HEK293 (cell line): ENCODE data around the gene IL4I1.
A peak's percentile ranks its signal among the peaks of the same experiment; 100 is the strongest.

Experiments
- BCL11B ChIP-seq: fragments of 450-650 bp; formaldehyde crosslinking; IDR thresholded peaks from 2 replicates; pipeline ENCODE4 v1.5.1; 2016; ENCODE audit warnings: low read depth, missing biosample characterization, missing genetic modification characterization
- GLIS2 ChIP-seq: fragments of 450-650 bp; formaldehyde crosslinking; IDR thresholded peaks from 2 replicates; pipeline ENCODE4 v1.5.1; 2016; ENCODE audit warnings: missing biosample characterization, missing genetic modification characterization
- INSM2 ChIP-seq: fragments of 450-650 bp; formaldehyde crosslinking; IDR thresholded peaks from 2 replicates; pipeline ENCODE4 v1.5.1; 2016; ENCODE audit warnings: missing biosample characterization, missing genetic modification characterization
- PRDM10 ChIP-seq: fragments of 450-650 bp; formaldehyde crosslinking; IDR thresholded peaks from 2 replicates; pipeline ENCODE4 v1.5.1; 2016; ENCODE audit warnings: missing biosample characterization, missing genetic modification characterization
- ZBTB7A ChIP-seq: fragments of 450-650 bp; formaldehyde crosslinking; IDR thresholded peaks from 2 replicates; pipeline ENCODE4 v1.5.1; 2016; ENCODE audit warnings: low read depth, missing biosample characterization, missing genetic modification characterization
- ZNF10 ChIP-seq: fragments of 450-650 bp; formaldehyde crosslinking; IDR thresholded peaks from 2 replicates; pipeline ENCODE4 v1.5.1; 2017; ENCODE audit warnings: missing biosample characterization, missing genetic modification characterization
- ZNF132 ChIP-seq: fragments of 450-650 bp; formaldehyde crosslinking; IDR thresholded peaks from 2 replicates; pipeline ENCODE4 v1.5.1; 2017; ENCODE audit warnings: missing biosample characterization, missing genetic modification characterization, borderline replicate concordance
- ZNF169 ChIP-seq: fragments of 450-650 bp; formaldehyde crosslinking; IDR thresholded peaks from 2 replicates; pipeline ENCODE4 v1.5.1; 2016; ENCODE audit warnings: missing biosample characterization, missing genetic modification characterization
- ZNF174 ChIP-seq: fragments of 450-650 bp; formaldehyde crosslinking; IDR thresholded peaks from 2 replicates; pipeline ENCODE4 v1.5.0; 2017; ENCODE audit warnings: missing biosample characterization, mild to moderate bottlenecking, missing genetic modification characterization
- ZNF175 ChIP-seq: fragments of 450-650 bp; formaldehyde crosslinking; IDR thresholded peaks from 2 replicates; pipeline ENCODE4 v1.5.1; 2016; ENCODE audit warnings: missing biosample characterization, missing genetic modification characterization
- ZNF2 ChIP-seq: fragments of 450-650 bp; formaldehyde crosslinking; IDR thresholded peaks from 2 replicates; pipeline ENCODE4 v1.5.1; 2016; ENCODE audit warnings: missing biosample characterization, missing genetic modification characterization
- ZNF555 ChIP-seq: fragments of 450-650 bp; formaldehyde crosslinking; conservative IDR thresholded peaks from 2 replicates; pipeline ENCODE4 v1.5.1; 2017; ENCODE audit warnings: missing biosample characterization, mild to moderate bottlenecking, missing genetic modification characterization, inconsistent platforms
- ZNF558 ChIP-seq: fragments of 450-650 bp; formaldehyde crosslinking; IDR thresholded peaks from 2 replicates; pipeline ENCODE4 v1.5.1; 2016; ENCODE audit warnings: missing biosample characterization, missing genetic modification characterization
- ZNF571 ChIP-seq: fragments of 450-650 bp; formaldehyde crosslinking; IDR thresholded peaks from 2 replicates; pipeline ENCODE4 v1.5.0; 2017; ENCODE audit warnings: missing biosample characterization, missing genetic modification characterization
- ZNF580 ChIP-seq: fragments of 450-650 bp; formaldehyde crosslinking; IDR thresholded peaks from 2 replicates; pipeline ENCODE4 v1.5.1; 2016; ENCODE audit warnings: missing biosample characterization, missing genetic modification characterization
- ZNF600 ChIP-seq: fragments of 450-650 bp; formaldehyde crosslinking; IDR thresholded peaks from 2 replicates; pipeline ENCODE4 v1.5.1; 2016; ENCODE audit warnings: missing biosample characterization, missing genetic modification characterization
- ZNF658 ChIP-seq: fragments of 450-650 bp; formaldehyde crosslinking; IDR thresholded peaks from 2 replicates; pipeline ENCODE4; 2016; ENCODE audit warnings: missing biosample characterization, missing genetic modification characterization
- TF ChIP-seq, protein P1 (sequence below): fragments of 450-650 bp; formaldehyde crosslinking; IDR thresholded peaks from 2 replicates; pipeline ENCODE4 v1.5.1; 2016; ENCODE audit warnings: missing biosample characterization, missing genetic modification characterization
- TF ChIP-seq, protein P2 (sequence below): fragments of 450-650 bp; formaldehyde crosslinking; IDR thresholded peaks from 2 replicates; pipeline ENCODE4 v1.5.1; 2016; ENCODE audit warnings: missing biosample characterization, missing genetic modification characterization
- TF ChIP-seq, protein P3 (sequence below): fragments of 450-650 bp; formaldehyde crosslinking; IDR thresholded peaks from 2 replicates; pipeline ENCODE4 v1.5.1; 2017; ENCODE audit warnings: missing biosample characterization, missing genetic modification characterization
- TF ChIP-seq, protein P4 (sequence below): fragments of 450-650 bp; formaldehyde crosslinking; IDR thresholded peaks from 2 replicates; pipeline ENCODE4 v1.5.1; 2016; ENCODE audit warnings: missing biosample characterization, missing genetic modification characterization, borderline replicate concordance

IL4I1 gene

GRCh38 chr19:49877879-49878743 lies 18.6 kb downstream of the IL4I1 start (continued):
- TF ChIP-seq GLIS2 (tag by site-specific recombination): peak; percentile 92
- TF ChIP-seq ZNF580 (tag by site-specific recombination): no peak
- no peak for TF ChIP-seq INSM2
- no peak for TF ChIP-seq ZNF10
- peak; percentile 40; the same call in 1 of the 2 replicates for TF ChIP-seq ZBTB7A (tag by site-specific recombination)
- no peak for TF ChIP-seq ZNF175 (tag by site-specific recombination)
- TF ChIP-seq ZNF558 (tag by site-specific recombination): no peak
- TF ChIP-seq, protein P1, sequence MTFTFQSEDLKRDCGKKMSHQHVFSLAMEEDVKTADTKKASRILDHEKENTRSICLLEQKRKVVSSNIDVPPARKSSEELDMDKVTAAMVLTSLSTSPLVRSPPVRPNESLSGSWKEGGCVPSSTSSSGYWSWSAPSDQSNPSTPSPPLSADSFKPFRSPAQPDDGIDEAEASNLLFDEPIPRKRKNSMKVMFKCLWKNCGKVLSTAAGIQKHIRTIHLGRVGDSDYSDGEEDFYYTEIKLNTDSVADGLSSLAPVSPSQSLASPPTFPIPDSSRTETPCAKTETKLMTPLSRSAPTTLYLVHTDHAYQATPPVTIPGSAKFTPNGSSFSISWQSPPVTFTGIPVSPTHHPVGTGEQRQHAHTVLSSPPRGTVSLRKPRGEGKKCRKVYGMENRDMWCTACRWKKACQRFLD (tag by site-specific recombination): no peak
- TF ChIP-seq ZNF132: no peak
- TF ChIP-seq, protein P2, sequence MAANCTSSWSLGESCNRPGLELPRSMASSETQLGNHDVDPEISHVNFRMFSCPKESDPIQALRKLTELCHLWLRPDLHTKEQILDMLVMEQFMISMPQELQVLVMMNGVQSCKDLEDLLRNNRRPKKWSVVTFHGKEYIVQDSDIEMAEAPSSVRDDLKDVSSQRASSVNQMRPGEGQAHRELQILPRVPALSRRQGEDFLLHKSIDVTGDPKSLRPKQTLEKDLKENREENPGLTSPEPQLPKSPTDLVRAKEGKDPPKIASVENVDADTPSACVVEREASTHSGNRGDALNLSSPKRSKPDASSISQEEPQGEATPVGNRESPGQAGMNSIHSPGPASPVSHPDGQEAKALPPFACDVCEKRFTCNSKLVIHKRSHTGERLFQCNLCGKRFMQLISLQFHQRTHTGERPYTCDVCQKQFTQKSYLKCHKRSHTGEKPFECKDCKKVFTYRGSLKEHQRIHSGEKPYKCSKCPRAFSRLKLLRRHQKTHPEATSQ: no peak
- no peak for TF ChIP-seq ZNF174 (tag by site-specific recombination)
- TF ChIP-seq ZNF600 (tag by site-specific recombination): peak; percentile 79
- TF ChIP-seq ZNF571 (tag by site-specific recombination): no peak
- no peak for TF ChIP-seq ZNF555 (tag by site-specific recombination)
- TF ChIP-seq ZNF169 (tag by site-specific recombination): no peak
- TF ChIP-seq, protein P3, sequence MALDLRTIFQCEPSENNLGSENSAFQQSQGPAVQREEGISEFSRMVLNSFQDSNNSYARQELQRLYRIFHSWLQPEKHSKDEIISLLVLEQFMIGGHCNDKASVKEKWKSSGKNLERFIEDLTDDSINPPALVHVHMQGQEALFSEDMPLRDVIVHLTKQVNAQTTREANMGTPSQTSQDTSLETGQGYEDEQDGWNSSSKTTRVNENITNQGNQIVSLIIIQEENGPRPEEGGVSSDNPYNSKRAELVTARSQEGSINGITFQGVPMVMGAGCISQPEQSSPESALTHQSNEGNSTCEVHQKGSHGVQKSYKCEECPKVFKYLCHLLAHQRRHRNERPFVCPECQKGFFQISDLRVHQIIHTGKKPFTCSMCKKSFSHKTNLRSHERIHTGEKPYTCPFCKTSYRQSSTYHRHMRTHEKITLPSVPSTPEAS (tag by site-specific recombination): no peak
- no peak for TF ChIP-seq ZNF2 (tag by site-specific recombination)
- no peak for TF ChIP-seq BCL11B (tag by site-specific recombination)
- TF ChIP-seq PRDM10 (tag by site-specific recombination): no peak; the same call in 1 of the 2 replicates
- TF ChIP-seq, protein P4, sequence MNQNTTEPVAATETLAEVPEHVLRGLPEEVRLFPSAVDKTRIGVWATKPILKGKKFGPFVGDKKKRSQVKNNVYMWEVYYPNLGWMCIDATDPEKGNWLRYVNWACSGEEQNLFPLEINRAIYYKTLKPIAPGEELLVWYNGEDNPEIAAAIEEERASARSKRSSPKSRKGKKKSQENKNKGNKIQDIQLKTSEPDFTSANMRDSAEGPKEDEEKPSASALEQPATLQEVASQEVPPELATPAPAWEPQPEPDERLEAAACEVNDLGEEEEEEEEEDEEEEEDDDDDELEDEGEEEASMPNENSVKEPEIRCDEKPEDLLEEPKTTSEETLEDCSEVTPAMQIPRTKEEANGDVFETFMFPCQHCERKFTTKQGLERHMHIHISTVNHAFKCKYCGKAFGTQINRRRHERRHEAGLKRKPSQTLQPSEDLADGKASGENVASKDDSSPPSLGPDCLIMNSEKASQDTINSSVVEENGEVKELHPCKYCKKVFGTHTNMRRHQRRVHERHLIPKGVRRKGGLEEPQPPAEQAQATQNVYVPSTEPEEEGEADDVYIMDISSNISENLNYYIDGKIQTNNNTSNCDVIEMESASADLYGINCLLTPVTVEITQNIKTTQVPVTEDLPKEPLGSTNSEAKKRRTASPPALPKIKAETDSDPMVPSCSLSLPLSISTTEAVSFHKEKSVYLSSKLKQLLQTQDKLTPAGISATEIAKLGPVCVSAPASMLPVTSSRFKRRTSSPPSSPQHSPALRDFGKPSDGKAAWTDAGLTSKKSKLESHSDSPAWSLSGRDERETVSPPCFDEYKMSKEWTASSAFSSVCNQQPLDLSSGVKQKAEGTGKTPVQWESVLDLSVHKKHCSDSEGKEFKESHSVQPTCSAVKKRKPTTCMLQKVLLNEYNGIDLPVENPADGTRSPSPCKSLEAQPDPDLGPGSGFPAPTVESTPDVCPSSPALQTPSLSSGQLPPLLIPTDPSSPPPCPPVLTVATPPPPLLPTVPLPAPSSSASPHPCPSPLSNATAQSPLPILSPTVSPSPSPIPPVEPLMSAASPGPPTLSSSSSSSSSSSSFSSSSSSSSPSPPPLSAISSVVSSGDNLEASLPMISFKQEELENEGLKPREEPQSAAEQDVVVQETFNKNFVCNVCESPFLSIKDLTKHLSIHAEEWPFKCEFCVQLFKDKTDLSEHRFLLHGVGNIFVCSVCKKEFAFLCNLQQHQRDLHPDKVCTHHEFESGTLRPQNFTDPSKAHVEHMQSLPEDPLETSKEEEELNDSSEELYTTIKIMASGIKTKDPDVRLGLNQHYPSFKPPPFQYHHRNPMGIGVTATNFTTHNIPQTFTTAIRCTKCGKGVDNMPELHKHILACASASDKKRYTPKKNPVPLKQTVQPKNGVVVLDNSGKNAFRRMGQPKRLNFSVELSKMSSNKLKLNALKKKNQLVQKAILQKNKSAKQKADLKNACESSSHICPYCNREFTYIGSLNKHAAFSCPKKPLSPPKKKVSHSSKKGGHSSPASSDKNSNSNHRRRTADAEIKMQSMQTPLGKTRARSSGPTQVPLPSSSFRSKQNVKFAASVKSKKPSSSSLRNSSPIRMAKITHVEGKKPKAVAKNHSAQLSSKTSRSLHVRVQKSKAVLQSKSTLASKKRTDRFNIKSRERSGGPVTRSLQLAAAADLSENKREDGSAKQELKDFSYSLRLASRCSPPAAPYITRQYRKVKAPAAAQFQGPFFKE: no peak
- TF ChIP-seq ZNF658 (tag by site-specific recombination): no peak
